ENCODE measurements around the gene FGD6. TPM values are rescaled to one million over a fixed set of nuclear protein-coding genes. Genes with fewer than 3 reads are reported as not detected.

The FGD6 gene
- total and polyA plus RNA-seq, 8 donors, result 13.8 to 36.0 (median 16.0) TPM

DNA sequence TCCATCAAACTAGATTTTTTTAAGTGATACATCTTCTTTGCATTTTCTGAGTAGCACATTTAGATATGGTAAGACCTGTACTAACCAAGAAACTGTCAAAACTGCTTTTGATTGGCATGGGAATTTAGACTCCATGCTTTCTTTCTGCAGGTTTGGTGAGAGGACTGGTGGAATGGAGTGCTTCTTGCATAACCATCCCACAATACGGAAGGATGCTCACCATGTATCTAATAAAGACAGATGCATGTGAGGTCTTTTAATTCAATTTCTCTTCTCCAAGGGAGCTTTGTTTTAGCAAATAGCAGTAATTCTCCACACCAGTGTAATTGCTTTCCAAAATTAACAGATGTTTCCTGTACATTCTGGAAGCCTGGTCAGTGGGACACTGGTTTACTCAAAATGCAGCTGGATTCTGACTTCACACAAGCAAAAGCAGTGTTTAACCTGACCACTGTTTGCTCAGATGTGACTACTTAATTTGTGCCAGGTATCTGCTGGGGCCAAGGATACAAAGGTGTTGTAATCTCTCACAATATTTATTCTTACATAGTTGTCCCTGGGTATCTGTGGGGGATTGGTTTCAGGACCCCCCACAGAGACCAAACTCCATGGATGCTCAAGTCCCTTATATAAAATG, 26.1 kb downstream of the FGD6 start:
- Histone ChIP-seq H3K27ac (no peak overlapping the region), H3K27me3 (no peaks in the 10 kb centered on the region), H3K4me3 (no peak overlapping the region), H3K9me3 (no peaks in the 10 kb centered on the region), H3K4me1 (no peaks in the 10 kb centered on the region), H3K36me3 (no peaks in the 10 kb centered on the region)
- ATAC-seq (no peak), DNase-seq (no peak)
- intact Hi-C loops (cut with DNase I), result no loop called here
- TF ChIP-seq, protein P1, sequence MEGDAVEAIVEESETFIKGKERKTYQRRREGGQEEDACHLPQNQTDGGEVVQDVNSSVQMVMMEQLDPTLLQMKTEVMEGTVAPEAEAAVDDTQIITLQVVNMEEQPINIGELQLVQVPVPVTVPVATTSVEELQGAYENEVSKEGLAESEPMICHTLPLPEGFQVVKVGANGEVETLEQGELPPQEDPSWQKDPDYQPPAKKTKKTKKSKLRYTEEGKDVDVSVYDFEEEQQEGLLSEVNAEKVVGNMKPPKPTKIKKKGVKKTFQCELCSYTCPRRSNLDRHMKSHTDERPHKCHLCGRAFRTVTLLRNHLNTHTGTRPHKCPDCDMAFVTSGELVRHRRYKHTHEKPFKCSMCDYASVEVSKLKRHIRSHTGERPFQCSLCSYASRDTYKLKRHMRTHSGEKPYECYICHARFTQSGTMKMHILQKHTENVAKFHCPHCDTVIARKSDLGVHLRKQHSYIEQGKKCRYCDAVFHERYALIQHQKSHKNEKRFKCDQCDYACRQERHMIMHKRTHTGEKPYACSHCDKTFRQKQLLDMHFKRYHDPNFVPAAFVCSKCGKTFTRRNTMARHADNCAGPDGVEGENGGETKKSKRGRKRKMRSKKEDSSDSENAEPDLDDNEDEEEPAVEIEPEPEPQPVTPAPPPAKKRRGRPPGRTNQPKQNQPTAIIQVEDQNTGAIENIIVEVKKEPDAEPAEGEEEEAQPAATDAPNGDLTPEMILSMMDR (IDR thresholded peaks at IDR 0.05), result no peak

- H3K27ac ChIP-seq, result no peak overlapping the region
Observed at GRCh38 chr12:95187865-95188415, 29.3 kb downstream of the FGD6 start.

DNA sequence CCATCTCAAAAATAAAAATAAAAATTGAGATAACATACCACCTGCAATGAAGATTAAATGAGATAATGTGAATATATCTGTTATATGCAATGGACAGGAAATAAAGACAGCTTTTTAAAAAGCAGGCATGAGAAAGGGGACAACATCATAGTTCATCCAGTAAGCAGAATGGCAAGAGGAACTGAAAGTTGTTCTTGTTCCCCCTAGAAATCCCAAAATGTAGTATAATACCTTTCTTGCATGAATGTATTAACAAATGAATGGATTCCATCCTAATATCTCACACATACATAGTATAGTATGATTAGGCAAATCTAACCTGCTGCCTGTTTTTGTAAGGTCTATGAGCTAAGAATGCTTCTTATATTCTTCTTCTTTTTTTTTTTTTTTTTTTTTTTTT, 31.4 kb downstream of the FGD6 start:
- Histone ChIP-seq H3K36me3 (no peaks in the 10 kb centered on the region), H3K9me3 (no peaks in the 10 kb centered on the region), H3K4me1 (no peaks in the 10 kb centered on the region), H3K4me3 (no peak overlapping the region), H3K27ac (no peak overlapping the region), H3K27me3 (no peaks in the 10 kb centered on the region)
- intact Hi-C loops (cut with DNase I), result no loop called here
- ATAC-seq (no peak), DNase-seq (no peak)
- TF ChIP-seq, protein P1 (IDR thresholded peaks at IDR 0.05), result no peak

More at GRCh38 chr12:95187865-95188415, 29.3 kb downstream of the FGD6 start:
- TF ChIP-seq, protein P1 (IDR thresholded peaks at IDR 0.05), result no peak
- no peaks in the 10 kb centered on the region for H3K36me3 ChIP-seq
- no peak for ATAC-seq
- intact Hi-C loops (cut with DNase I), result no loop called here
- H3K4me3 ChIP-seq, result no peak overlapping the region
- no peaks in the 10 kb centered on the region for H3K9me3 ChIP-seq
- no peak for DNase-seq
- no peaks in the 10 kb centered on the region for H3K27me3 ChIP-seq
- no peaks in the 10 kb centered on the region for H3K4me1 ChIP-seq

GRCh38 chr12:95185072-95185471, 32.2 kb downstream of the FGD6 start:
- no peaks in the 10 kb centered on the region for H3K27me3 ChIP-seq
- TF ChIP-seq, protein P1 (IDR thresholded peaks at IDR 0.05), result no peak
- no peak for DNase-seq
- H3K9me3 ChIP-seq, result no peaks in the 10 kb centered on the region
- no peak overlapping the region for H3K4me3 ChIP-seq
- ATAC-seq, result no peak
- H3K36me3 ChIP-seq, result no peaks in the 10 kb centered on the region
- intact Hi-C loops (cut with DNase I), result no loop called here
- no peaks in the 10 kb centered on the region for H3K4me1 ChIP-seq
- H3K27ac ChIP-seq, result no peak overlapping the region

DNA sequence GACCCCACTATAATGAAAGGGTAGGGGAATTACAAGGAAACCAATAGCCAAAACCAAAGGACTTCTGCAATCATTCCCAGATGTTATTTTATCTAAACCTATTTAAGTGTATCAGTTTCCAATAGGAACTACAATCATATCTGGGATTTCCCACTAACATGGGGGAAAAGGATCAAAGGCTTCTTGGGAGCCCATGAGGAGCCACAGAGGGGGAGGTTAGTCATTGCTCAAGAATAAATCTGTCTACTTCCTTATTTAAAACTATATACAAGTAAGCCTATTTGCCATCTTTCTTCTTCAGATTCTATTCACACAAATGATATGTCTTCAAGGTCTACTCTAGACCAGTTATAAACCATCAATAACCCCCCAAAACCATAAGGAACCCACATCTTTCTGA, 33.1 kb downstream of the FGD6 start:
- no peak overlapping the region for H3K4me3 ChIP-seq
- no peak for DNase-seq
- intact Hi-C loops (cut with DNase I), result no loop called here
- no peak for ATAC-seq
- no peaks in the 10 kb centered on the region for H3K27me3 ChIP-seq
- no peaks in the 10 kb centered on the region for H3K36me3 ChIP-seq
- H3K27ac ChIP-seq, result no peak overlapping the region
- no peaks in the 10 kb centered on the region for H3K9me3 ChIP-seq
- TF ChIP-seq, protein P1 (IDR thresholded peaks at IDR 0.05), result no peak
- no peaks in the 10 kb centered on the region for H3K4me1 ChIP-seq

Data from left lung (tissue), 10 donors.